Measurements from ENCODE around the gene FOXJ2.

- TF ChIP-seq CTCF (conservative IDR thresholded peaks at IDR 0.05; ENCODE audit: low read depth, low read length) (no peak), EZH2 (IDR thresholded peaks at IDR 0.05; ENCODE audit: borderline replicate concordance, low read depth, low read length, poor library complexity, severe bottlenecking) (no peak)
Observed at GRCh38 chr12:8065991-8066594, 33.6 kb downstream of the FOXJ2 start, which contains the start of gene C3AR1.
